Osteoblast (primary cell): ENCODE data around the gene PDLIM1. TPM values are rescaled to one million over a fixed set of nuclear protein-coding genes. Genes with fewer than 3 reads are reported as not detected.

ENCODE experiments used
- DNase-seq: peaks from one replicate; pipeline ENCODE4 v3.0.0; 2011; ENCODE audit warnings: low spot score, mixed read lengths; ENCODE audit not compliant: insufficient read length; ENCODE audit errors: missing footprints
- H2AFZ ChIP-seq: 2 replicates; pipeline ENCODE4 v1.6.0; 2011; ENCODE audit warnings: mild to moderate bottlenecking, low read length
- H3K27ac ChIP-seq: 2 replicates; pipeline ENCODE4 v1.5.1; 2011; ENCODE audit warnings: mild to moderate bottlenecking, low read depth, low read length, moderate library complexity
- H3K27me3 ChIP-seq: 2 replicates; pipeline ENCODE4 v1.6.0; 2012; ENCODE audit warnings: mild to moderate bottlenecking, control low read depth, inconsistent platforms, low read length, moderate library complexity; ENCODE audit not compliant: insufficient read depth
- H3K36me3 ChIP-seq: 2 replicates; pipeline ENCODE4 v1.5.1; 2011; ENCODE audit warnings: mild to moderate bottlenecking, low read length, control low read depth, moderate library complexity; ENCODE audit not compliant: insufficient read depth
- H3K4me1 ChIP-seq: 2 replicates; pipeline ENCODE4 v1.5.1; 2011; ENCODE audit warnings: mild to moderate bottlenecking, low read length, control low read depth, moderate library complexity; ENCODE audit not compliant: insufficient read depth
- H3K4me2 ChIP-seq: 2 replicates; pipeline ENCODE4 v1.6.0; 2011; ENCODE audit warnings: mild to moderate bottlenecking, low read length; ENCODE audit not compliant: insufficient read depth
- H3K4me3 ChIP-seq: fragments of 200-600 bp; sonication (generic); 3 replicates; pipeline ENCODE4 v1.5.1; 2012; ENCODE audit warnings: mild to moderate bottlenecking, low read length, inconsistent platforms; ENCODE audit not compliant: insufficient read depth
- H3K79me2 ChIP-seq: 2 replicates; pipeline ENCODE4 v1.6.0; 2012; ENCODE audit warnings: mild to moderate bottlenecking, low read length, control low read depth, inconsistent platforms; ENCODE audit not compliant: insufficient read depth
- H3K9me3 ChIP-seq: 2 replicates; pipeline ENCODE4 v1.5.1; 2011; ENCODE audit warnings: low read depth, low read length, control low read depth
- H4K20me1 ChIP-seq: 2 replicates; pipeline ENCODE4 v1.6.0; 2012; ENCODE audit warnings: mild to moderate bottlenecking, low read length, control low read depth; ENCODE audit not compliant: insufficient read depth
- CTCF ChIP-seq: IDR thresholded peaks from 2 replicates; pipeline ENCODE4 v1.5.1; 2011; ENCODE audit warnings: mild to moderate bottlenecking, low read depth, low read length, moderate library complexity; ENCODE audit errors: extremely low read depth
- total RNA-seq: library from RNA; depleted of rRNA; stranded (reverse); fragments of >200 nt; gene quantifications from 2 replicates; pipeline ENCODE4 v1.2.3, GENCODE V29; 2012

PDLIM1 gene
- total RNA-seq, 1 donor = 26.1 TPM

DNA sequence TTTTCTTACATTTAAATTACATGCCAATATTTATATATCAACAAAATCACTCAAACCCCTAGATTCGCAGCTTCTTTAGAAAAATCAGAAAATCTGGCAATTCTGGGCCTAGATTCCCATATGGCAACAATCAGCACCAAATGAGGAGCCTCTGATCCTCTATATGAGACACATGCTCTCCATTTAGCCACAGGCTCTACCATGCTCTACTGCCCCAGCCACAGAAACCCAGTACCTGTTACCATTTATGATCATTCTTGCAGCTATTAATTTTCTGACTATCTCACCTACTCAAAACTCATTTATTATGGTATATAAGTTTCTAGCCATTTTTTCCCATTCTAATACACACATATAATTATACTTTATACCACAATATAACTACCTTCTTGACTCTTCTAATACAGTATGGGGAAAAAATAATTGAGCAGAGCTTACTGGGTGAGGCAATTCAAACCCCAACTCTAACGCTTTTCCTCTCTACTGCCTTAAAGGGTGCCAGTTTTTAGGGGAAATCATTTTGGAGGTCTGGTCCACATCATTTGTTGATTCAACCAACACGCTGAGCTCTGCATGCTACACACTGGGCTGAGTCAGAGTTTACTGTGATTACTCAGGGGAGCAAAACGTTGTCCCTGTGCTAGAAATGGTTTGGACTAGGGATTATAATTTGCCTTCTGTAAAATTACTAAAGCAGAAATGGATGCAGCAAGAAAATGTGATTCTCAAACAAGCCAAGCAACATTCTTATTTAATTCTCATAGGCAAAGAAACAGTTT lies 11.6 kb downstream of the PDLIM1 start:
- peak; percentile 85 for DNase-seq
- H3K4me1 ChIP-seq = peaks cover 73% of the 10 kb centered on the region
- no peaks in the 10 kb centered on the region for H4K20me1 ChIP-seq
- no peak overlapping the region for H2AFZ ChIP-seq
- no peak for TF ChIP-seq CTCF
- no peak overlapping the region for H3K4me3 ChIP-seq
- H3K9me3 ChIP-seq = no peaks in the 10 kb centered on the region
- H3K79me2 ChIP-seq = peaks cover 40% of the 10 kb centered on the region
- H3K4me2 ChIP-seq = peak overlapping the region; percentile 11
- H3K27ac ChIP-seq = peak overlapping the region; percentile 67
- H3K36me3 ChIP-seq = no peaks in the 10 kb centered on the region
- H3K27me3 ChIP-seq = no peaks in the 10 kb centered on the region

DNA sequence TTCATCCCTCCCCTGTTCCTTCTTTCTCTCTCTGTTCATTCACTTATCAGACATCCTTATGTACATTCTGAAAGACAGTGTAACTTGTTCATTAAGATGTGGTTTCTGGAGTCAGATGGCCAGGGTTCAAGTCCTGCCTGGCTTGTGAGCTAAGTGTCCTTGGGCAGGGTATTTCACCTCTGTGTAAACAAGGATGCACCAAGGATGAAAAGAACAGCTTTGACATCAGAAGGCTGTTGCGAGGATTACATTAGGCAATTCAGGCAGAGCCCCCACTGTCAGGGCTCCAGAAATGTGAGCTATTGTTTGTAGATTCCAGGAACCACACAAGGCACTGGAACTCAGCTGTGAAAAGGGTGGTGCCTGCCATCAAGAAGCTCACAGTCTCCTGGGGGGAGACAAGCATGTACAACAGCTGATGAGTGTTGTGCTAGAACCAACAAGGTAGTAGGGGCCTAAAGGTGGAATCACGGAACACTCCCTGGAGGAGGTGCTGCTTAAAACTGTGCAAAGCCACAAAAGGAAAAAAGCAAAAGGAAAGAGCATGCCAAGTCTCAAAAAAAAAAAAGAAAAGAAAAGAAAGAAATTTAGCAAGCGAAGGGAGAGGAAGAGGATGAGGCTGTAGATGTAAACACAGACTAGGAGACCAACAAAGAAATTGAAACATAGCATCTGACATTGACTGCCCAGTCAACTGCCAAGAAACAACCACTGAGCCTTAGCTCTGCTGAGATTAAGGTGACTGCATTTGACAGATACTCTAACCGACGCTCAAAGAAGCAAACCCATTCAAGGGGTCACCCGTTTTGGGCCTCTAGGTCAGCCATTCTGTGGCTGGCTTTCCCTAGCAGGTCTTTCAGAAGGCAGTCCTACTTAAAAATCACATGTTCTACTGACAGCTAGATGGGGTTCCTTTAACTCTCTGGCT lies 12.5 kb downstream of the PDLIM1 start:
- no peak for DNase-seq
- Histone ChIP-seq H2AFZ (no peak overlapping the region), H3K4me1 (peaks cover 82% of the 10 kb centered on the region), H3K79me2 (peaks cover 37% of the 10 kb centered on the region), H3K27ac (peak overlapping the region; percentile 67), H3K36me3 (no peaks in the 10 kb centered on the region), H3K4me3 (no peak overlapping the region), H3K9me3 (no peaks in the 10 kb centered on the region), H3K27me3 (no peaks in the 10 kb centered on the region), H3K4me2 (no peak overlapping the region), H4K20me1 (no peaks in the 10 kb centered on the region)
- TF ChIP-seq CTCF = no peak

- H4K20me1 ChIP-seq = no peaks in the 10 kb centered on the region
- H3K4me3 ChIP-seq = no peak overlapping the region
- no peak for TF ChIP-seq CTCF
- peak overlapping the region; percentile 31 for H3K27ac ChIP-seq
- no peak for DNase-seq
- no peaks in the 10 kb centered on the region for H3K9me3 ChIP-seq
- H3K4me1 ChIP-seq = peaks cover 88% of the 10 kb centered on the region
- H3K27me3 ChIP-seq = no peaks in the 10 kb centered on the region
- H3K36me3 ChIP-seq = no peaks in the 10 kb centered on the region
- no peak overlapping the region for H3K4me2 ChIP-seq
- H3K79me2 ChIP-seq = peaks cover 44% of the 10 kb centered on the region
- H2AFZ ChIP-seq = no peak overlapping the region
Observed at GRCh38 chr10:95277614-95278013, 13.2 kb downstream of the PDLIM1 start.

GRCh38 chr10:95277201-95277570 lies 13.6 kb downstream of the PDLIM1 start:
- peaks cover 85% of the 10 kb centered on the region for H3K4me1 ChIP-seq
- no peak overlapping the region for H3K4me2 ChIP-seq
- H3K27ac ChIP-seq = peak overlapping the region; percentile 87
- H3K27me3 ChIP-seq = no peaks in the 10 kb centered on the region
- H3K36me3 ChIP-seq = no peaks in the 10 kb centered on the region
- H2AFZ ChIP-seq = no peak overlapping the region
- peaks cover 44% of the 10 kb centered on the region for H3K79me2 ChIP-seq
- no peak overlapping the region for H3K4me3 ChIP-seq
- H4K20me1 ChIP-seq = no peaks in the 10 kb centered on the region
- no peaks in the 10 kb centered on the region for H3K9me3 ChIP-seq
- TF ChIP-seq CTCF = no peak
- DNase-seq = no peak
